NT2/D1 (cell line): Measurements from ENCODE around the gene SMC3.

ENCODE experiments used
- SUZ12 ChIP-seq: IDR thresholded peaks from 2 replicates; pipeline ENCODE4 v1.6.1; 2011; ENCODE audit not compliant: insufficient read length, insufficient read depth; ENCODE audit errors: extremely low read depth
- ZNF274 ChIP-seq: IDR thresholded peaks from 2 replicates; pipeline ENCODE4 v1.6.1; 2011; ENCODE audit warnings: mild to moderate bottlenecking, low read depth, low read length

GRCh38 chr10:110563132-110563531 is 4.4 kb upstream of the SMC3 start:
- no peak for TF ChIP-seq ZNF274
- TF ChIP-seq SUZ12: no peak
